HepG2 (cell line): ENCODE measurements around the gene TMEM231. TPM values are rescaled to one million over a fixed set of nuclear protein-coding genes. Genes with fewer than 3 reads are reported as not detected.

Source experiments
- CBX2 ChIP-seq, 2 experiments: fragments of 200-600 bp in 1 of 2; sonication (generic); formaldehyde crosslinking in 1 of 2; IDR thresholded peaks; 2 replicates each; pipeline versions ENCODE4 v1.7.0 to v1.8.1; 2018 to 2022; ENCODE audit warnings: low read depth in 2 of 2, low read length in 1 of 2, mild to moderate bottlenecking in 1 of 2, missing genetic modification reagents in 1 of 2
- CHCHD3 ChIP-seq: sonication (generic); formaldehyde crosslinking; IDR thresholded peaks from 2 replicates; pipeline ENCODE4 v1.8.0; 2022; ENCODE audit warnings: mild to moderate bottlenecking, missing genetic modification reagents, moderate library complexity
- GATAD2A ChIP-seq: IDR thresholded peaks from 2 replicates; pipeline ENCODE4 v1.6.1; 2016
- HBP1 ChIP-seq: IDR thresholded peaks from 2 replicates; pipeline ENCODE4 v1.6.1; 2016; ENCODE audit warnings: low read depth, control low read depth
- HCFC1 ChIP-seq: fragments of 150-350 bp; IDR thresholded peaks from 2 replicates; pipeline ENCODE4 v1.6.1; 2014; ENCODE audit warnings: low read depth, low read length
- HIVEP1 ChIP-seq: sonication (generic); formaldehyde crosslinking; IDR thresholded peaks from 2 replicates; pipeline ENCODE4 v1.4.0; 2020; ENCODE audit warnings: mild to moderate bottlenecking, missing genetic modification reagents
- LBX2 ChIP-seq: sonication (generic); formaldehyde crosslinking; IDR thresholded peaks from 2 replicates; pipeline ENCODE4 v1.5.0; 2020; ENCODE audit warnings: missing genetic modification reagents, mild to moderate bottlenecking, borderline replicate concordance
- NFE2 ChIP-seq: sonication (generic); formaldehyde crosslinking; IDR thresholded peaks from 2 replicates; pipeline ENCODE4 v1.4.0; 2020; ENCODE audit warnings: missing genetic modification reagents
- NONO ChIP-seq, 2 experiments: fragments of 450-650 bp in 1 of 2; sonication (generic) in 1 of 2; formaldehyde crosslinking in 1 of 2; IDR thresholded peaks in 1 of 2; conservative IDR thresholded peaks in 1 of 2; 2 replicates each; pipeline versions ENCODE4 v1.6.1 to v1.8.0; 2017 to 2022; ENCODE audit warnings: mild to moderate bottlenecking in 1 of 2, missing genetic modification reagents in 1 of 2, moderate library complexity in 1 of 2
- PHF5A ChIP-seq: IDR thresholded peaks from one replicate; pipeline ENCODE4 v1.6.1; 2018; ENCODE audit warnings: low read depth, missing genetic modification reagents; ENCODE audit not compliant: unreplicated experiment
- RNF219 ChIP-seq: sonication (generic); formaldehyde crosslinking; IDR thresholded peaks from 2 replicates; pipeline ENCODE4 v1.5.0; 2020; ENCODE audit warnings: mild to moderate bottlenecking, missing genetic modification reagents
- TARDBP ChIP-seq: sonication (generic); formaldehyde crosslinking; IDR thresholded peaks from 2 replicates; pipeline ENCODE4 v1.8.0; 2022; ENCODE audit warnings: mild to moderate bottlenecking, missing genetic modification reagents
- TRIM22 ChIP-seq: fragments of 450-650 bp; IDR thresholded peaks from 2 replicates; pipeline ENCODE4 v1.6.1; 2017
- TRIM24 ChIP-seq: sonication (generic); formaldehyde crosslinking; IDR thresholded peaks from 2 replicates; pipeline ENCODE4 v1.8.0; 2022; ENCODE audit warnings: mild to moderate bottlenecking, missing genetic modification reagents
- YEATS4 ChIP-seq: sonication (generic); formaldehyde crosslinking; IDR thresholded peaks from 2 replicates; pipeline ENCODE4 v1.4.0; 2020; ENCODE audit warnings: missing genetic modification reagents, borderline replicate concordance
- ZNF256 ChIP-seq: sonication (generic); formaldehyde crosslinking; conservative IDR thresholded peaks from 2 replicates; pipeline ENCODE4 v1.4.0; 2020; ENCODE audit warnings: missing genetic modification reagents
- ZNF296 ChIP-seq: sonication (generic); formaldehyde crosslinking; conservative IDR thresholded peaks from 2 replicates; pipeline ENCODE4 v1.5.0; 2020; ENCODE audit warnings: mild to moderate bottlenecking, missing genetic modification reagents
- ZNF484 ChIP-seq: sonication (generic); formaldehyde crosslinking; IDR thresholded peaks from 2 replicates; pipeline ENCODE4 v1.5.1; 2020; ENCODE audit warnings: mild to moderate bottlenecking, low read depth, missing genetic modification reagents, borderline replicate concordance
- ZNF512B ChIP-seq: sonication (generic); formaldehyde crosslinking; IDR thresholded peaks from 2 replicates; pipeline ENCODE4 v1.5.1; 2020; ENCODE audit warnings: missing genetic modification reagents, mild to moderate bottlenecking, borderline replicate concordance
- ZZZ3 ChIP-seq: sonication (generic); formaldehyde crosslinking; IDR thresholded peaks from 2 replicates; pipeline ENCODE4 v1.4.0; 2020; ENCODE audit warnings: missing genetic modification reagents, mild to moderate bottlenecking, borderline replicate concordance
- polyA plus RNA-seq, 8 experiments: library from polyadenylated mRNA; depleted of rRNA in 3 of 8; stranded (reverse) in 7 of 8; unstranded in 1 of 8; fragments of >200 nt; fragmentation: Illumina TruSeq in 4 of 8; extraction: Trizol in 4 of 8; gene quantifications; 2 replicates each; pipeline versions ENCODE4 v1.2.1 to v1.2.3, GENCODE V29; 2011 to 2016; ENCODE audit warnings: low read depth in 4 of 8, missing spikeins in 1 of 8, mixed read lengths in 1 of 8; ENCODE audit not compliant: insufficient read depth in 1 of 8
- total RNA-seq, 5 experiments: library from RNA; depleted of rRNA; stranded (reverse); fragments of >200 nt; fragmentation: Illumina TruSeq; extraction: Trizol; gene quantifications; 2 replicates each; pipeline ENCODE4 v1.2.3, GENCODE V29; 2016; ENCODE audit warnings: low read depth in 1 of 5

The TMEM231 gene
- total and polyA plus RNA-seq, 2 of the 13 experiments (the other 11 are each of a cell fraction or from before 2014, with no cell fraction given), result 3.5 to 7.4 TPM

- TF ChIP-seq RNF219 (CRISPR knock-in tag), result no peak
- no peak for TF ChIP-seq NFE2 (CRISPR knock-in tag)
- no peak for TF ChIP-seq NONO (IDR thresholded peaks at IDR 0.05)
- TF ChIP-seq NONO (CRISPR knock-in tag; conservative IDR thresholded peaks at IDR 0.05), result peak; percentile 88
- TF ChIP-seq ZNF296, result 0 out of 2 replicates have a peak, but pooled peaks have one; percentile 9
- TF ChIP-seq HIVEP1 (CRISPR knock-in tag), result 0 out of 2 replicates have a peak, but pooled peaks have one; percentile 5
- no peak for TF ChIP-seq ZNF484 (CRISPR knock-in tag)
- TF ChIP-seq CBX2 (IDR thresholded peaks at IDR 0.05; ENCODE audit: low read depth, low read length), result no peak
- no peak for TF ChIP-seq CBX2 (CRISPR knock-in tag; IDR thresholded peaks at IDR 0.05; ENCODE audit: low read depth)
- no peak for TF ChIP-seq GATAD2A (CRISPR knock-in tag)
- TF ChIP-seq HCFC1, result no peak; the same call in 1 of the 2 replicates
- no peak for TF ChIP-seq TRIM22
- no peak for TF ChIP-seq PHF5A (CRISPR knock-in tag)
- no peak for TF ChIP-seq TRIM24 (CRISPR knock-in tag)
- no peak for TF ChIP-seq ZZZ3
- peak; percentile 80; the same call in 1 of the 2 replicates for TF ChIP-seq HBP1 (CRISPR knock-in tag)
- no peak for TF ChIP-seq LBX2 (CRISPR knock-in tag)
- TF ChIP-seq YEATS4, result peak; percentile 92; the same call in 1 of the 2 replicates
- TF ChIP-seq ZNF256 (CRISPR knock-in tag), result no peak; the same call in 1 of the 2 replicates
- peak; percentile 42; the same call in 1 of the 2 replicates for TF ChIP-seq CHCHD3
- TF ChIP-seq TARDBP (CRISPR knock-in tag), result peak; percentile 38; the same call in 1 of the 2 replicates
- TF ChIP-seq ZNF512B (CRISPR knock-in tag), result peak; percentile 59; the same call in 1 of the 2 replicates
Measured at GRCh38 chr16:75566040-75566757, 10.1 kb upstream of the TMEM231 start, which contains the start of gene GABARAPL2 (continued).
